ENCODE measurements around the gene DACH1. TPM values are rescaled to one million over a fixed set of nuclear protein-coding genes. Genes with fewer than 3 reads are reported as not detected.

DACH1 gene
- total RNA-seq, result 0.37 and 1.00 TPM in 2 replicates

GRCh38 chr13:71867131-71867814 lies at the start of gene DACH1:
TSS of gene DACH1 (minus strand) at chr13:71867204.

Data from uterine smooth muscle cell (primary cell).